ENCODE measurements around the gene LUC7L3.

- TF ChIP-seq EZH2 (IDR thresholded peaks at IDR 0.05; ENCODE audit: borderline replicate concordance, low read depth, low read length, poor library complexity, severe bottlenecking): no peak
- no peak for TF ChIP-seq CTCF (conservative IDR thresholded peaks at IDR 0.05; ENCODE audit: low read depth, low read length)
Observed at GRCh38 chr17:50771991-50772785, 52.8 kb downstream of the LUC7L3 start.
